Pulmonary artery endothelial cell (primary cell): ENCODE measurements around the gene RPH3AL. TPM values are rescaled to one million over a fixed set of nuclear protein-coding genes. Genes with fewer than 3 reads are reported as not detected.
"Not testable (repeated sequence)": the region's sequence is repeated elsewhere in the genome, so short reads cannot be mapped to it uniquely, and the experiment has no call there.

Source experiments
- DNase-seq: peaks from one replicate; pipeline ENCODE4 v3.0.0-alpha.2; 2011; ENCODE audit warnings: low read depth, low spot score
- total RNA-seq: library from RNA; depleted of rRNA; stranded (reverse); fragments of >200 nt; gene quantifications from 2 replicates; pipeline ENCODE4 v1.2.3, GENCODE V29; 2014

RPH3AL gene
- total RNA-seq, 1 donor from 2014 or later = 5.4 TPM

GRCh38 chr17:181245-182049 lies 171.2 kb downstream of the RPH3AL start, which contains the start of gene DOC2B:
TSS of gene DOC2B (minus strand) at chr17:181650. CDS start at chr17:181479, 171 bp downstream.
- DNase-seq = peak; percentile 10

GRCh38 chr17:180381-181244 lies 172.0 kb downstream of the RPH3AL start:
- no peak for DNase-seq

- DNase-seq = no peak
These were observed 172.7 kb downstream of the RPH3AL start for GRCh38 chr17:179781-180380.

GRCh38 chr17:179066-179432 lies 173.6 kb downstream of the RPH3AL start:
- no peak for DNase-seq

- no peak for DNase-seq
These were observed 174.1 kb downstream of the RPH3AL start for GRCh38 chr17:178292-179065.

- DNase-seq = no peak
These were observed 174.8 kb downstream of the RPH3AL start for GRCh38 chr17:177762-178161.

GRCh38 chr17:177155-177554 lies 175.5 kb downstream of the RPH3AL start:
- DNase-seq = no peak

GRCh38 chr17:173166-173911 lies 179.3 kb downstream of the RPH3AL start:
- no peak for DNase-seq

- no peak for DNase-seq
These were observed 180.2 kb downstream of the RPH3AL start for GRCh38 chr17:172401-172800.

GRCh38 chr17:171871-172270 lies 180.7 kb downstream of the RPH3AL start:
- DNase-seq = no peak

- DNase-seq = no peak
These were observed 182.4 kb downstream of the RPH3AL start for GRCh38 chr17:170130-170670.

- DNase-seq = not testable (repeated sequence)
These were observed 184.0 kb downstream of the RPH3AL start for GRCh38 chr17:168614-169013.

- DNase-seq = no peak
These were observed 186.7 kb downstream of the RPH3AL start for GRCh38 chr17:165939-166338.

- peak; percentile 22 for DNase-seq
These were observed 188.0 kb downstream of the RPH3AL start for GRCh38 chr17:164303-165235.

- no peak for DNase-seq
These were observed 189.0 kb downstream of the RPH3AL start for GRCh38 chr17:163514-164098.

GRCh38 chr17:162689-163088 lies 189.9 kb downstream of the RPH3AL start:
- DNase-seq = no peak
